ES-I3 (cell line): Measurements from ENCODE around the gene VENTX.
"Not testable (repeated sequence)": the region's sequence is repeated elsewhere in the genome, so short reads cannot be mapped to it uniquely, and the experiment has no call there.

Source experiments
- H3K36me3 ChIP-seq: 2 replicates; pipeline ENCODE4 v1.6.1; 2013; ENCODE audit warnings: mild to moderate bottlenecking, low read length, control low read depth, moderate library complexity; ENCODE audit not compliant: insufficient read depth
- H3K4me1 ChIP-seq: 2 replicates; pipeline ENCODE4 v1.6.1; 2013; ENCODE audit warnings: mild to moderate bottlenecking, control low read depth, low read length; ENCODE audit not compliant: insufficient read depth
- H3K9ac ChIP-seq: 2 replicates; pipeline ENCODE4 v1.6.1; 2013; ENCODE audit warnings: low read depth, mild to moderate bottlenecking, low read length, moderate library complexity
- H3K9me3 ChIP-seq: 2 replicates; pipeline ENCODE4 v1.6.1; 2013; ENCODE audit warnings: mild to moderate bottlenecking, low read length, moderate library complexity; ENCODE audit not compliant: control insufficient read depth, insufficient read depth

Gene VENTX

DNA sequence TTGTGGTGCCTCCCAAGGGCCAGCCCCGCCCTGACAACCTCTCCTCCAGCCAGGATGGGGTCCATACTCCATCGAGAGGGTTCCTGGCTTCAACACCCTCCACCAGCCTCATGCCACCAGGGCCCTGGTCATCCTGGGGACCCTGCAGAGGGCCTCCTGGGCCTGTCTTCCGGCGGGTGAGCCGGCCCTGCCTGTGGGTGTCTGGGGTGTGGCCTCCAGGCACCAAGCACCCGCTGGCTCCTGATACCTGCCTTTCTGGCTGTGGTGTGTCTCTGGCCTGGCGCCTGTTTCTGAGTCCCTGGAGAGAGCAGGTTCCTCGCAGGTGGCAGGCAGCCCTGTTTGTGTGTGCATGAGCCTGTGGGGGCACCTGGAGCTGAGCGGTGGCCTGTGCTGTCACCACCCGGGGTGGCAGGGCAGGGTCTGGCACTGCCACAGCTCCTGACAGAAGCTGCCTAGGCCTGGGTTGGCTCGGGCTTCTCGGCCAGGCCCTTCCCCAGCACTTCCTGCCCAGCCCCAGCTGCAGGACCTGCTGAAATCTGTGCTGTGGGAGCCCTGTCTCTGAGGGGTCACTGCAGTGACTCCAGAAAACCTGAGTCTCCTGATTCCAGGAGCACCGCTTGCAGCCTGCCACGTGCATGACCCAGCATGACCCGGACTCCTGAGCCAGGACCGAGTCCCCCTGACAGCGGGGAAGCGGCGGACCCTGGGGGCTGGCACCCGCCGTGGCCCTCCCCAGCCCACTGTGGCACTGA is 20.6 kb downstream of the VENTX start:
- no peaks in the 10 kb centered on the region for H3K36me3 ChIP-seq
- peaks cover 14% of the 10 kb centered on the region; the same call in 1 of the 2 replicates for H3K4me1 ChIP-seq
- no peaks in the 10 kb centered on the region for H3K9me3 ChIP-seq
- H3K9ac ChIP-seq = no peak overlapping the region; the same call in 1 of the 2 replicates

DNA sequence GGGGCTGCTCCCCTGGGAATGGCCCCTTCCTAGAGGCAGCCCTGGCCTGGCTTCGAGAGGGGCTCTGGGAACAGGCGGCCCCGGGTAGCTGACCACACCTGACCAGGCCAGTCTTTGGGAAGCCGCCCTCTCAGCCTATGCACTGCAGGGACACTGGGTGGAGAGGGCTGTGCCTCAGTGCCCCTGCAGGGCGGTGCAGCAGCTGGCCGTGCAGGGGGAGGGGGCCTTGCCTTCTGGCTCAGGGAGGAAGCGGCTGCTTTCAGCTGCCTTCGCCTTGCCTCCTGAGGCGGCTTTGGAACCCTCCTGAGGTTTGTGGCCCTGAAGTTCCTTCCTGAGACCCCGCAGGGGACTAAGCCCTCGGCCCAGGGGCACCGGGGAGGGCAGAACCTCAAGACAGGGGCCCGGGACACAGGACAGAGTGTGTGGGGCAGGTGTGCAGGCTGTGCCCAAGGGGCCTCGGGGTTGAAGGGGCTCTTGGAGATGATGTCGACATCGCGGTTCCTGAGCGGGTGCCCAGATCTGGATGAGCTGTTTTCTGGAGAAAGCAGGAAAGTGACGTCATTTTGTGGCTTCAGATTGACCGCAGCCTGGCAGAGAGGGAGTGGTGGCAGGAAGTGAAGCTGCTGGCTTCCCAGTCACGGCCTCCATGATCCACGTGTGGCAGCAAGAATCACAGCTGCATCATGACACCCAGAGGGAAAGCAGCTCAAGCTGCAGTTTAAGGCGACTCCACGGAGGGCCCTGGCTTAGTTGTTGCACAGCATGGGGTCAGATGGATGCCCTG is 21.4 kb downstream of the VENTX start:
- no peak overlapping the region for H3K9ac ChIP-seq

DNA sequence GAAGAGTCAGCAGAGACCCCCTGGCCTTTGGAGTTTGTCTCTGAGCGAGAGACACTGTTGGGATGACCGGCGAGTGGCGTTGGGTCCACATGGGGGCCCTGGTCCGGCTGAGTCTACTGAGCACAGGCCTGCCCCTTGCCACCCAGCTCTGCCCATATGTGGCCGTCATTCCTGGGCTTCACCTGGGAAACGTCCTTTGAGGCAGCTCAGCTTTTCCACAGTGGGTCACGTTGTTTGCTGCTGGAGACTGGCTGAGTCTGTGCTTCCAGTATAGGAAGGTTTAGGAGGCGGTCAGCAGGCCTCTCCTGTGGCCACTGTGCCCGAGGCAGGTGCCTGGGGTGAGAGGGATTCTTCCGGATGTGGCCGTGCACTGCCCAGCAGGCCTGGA is 21.9 kb downstream of the VENTX start:
- H3K4me1 ChIP-seq = peaks cover 14% of the 10 kb centered on the region; the same call in 1 of the 2 replicates
- no peaks in the 10 kb centered on the region for H3K36me3 ChIP-seq
- H3K9me3 ChIP-seq = no peaks in the 10 kb centered on the region
- no peak overlapping the region for H3K9ac ChIP-seq

More for the DNA sequence above, 21.4 kb downstream of the VENTX start:
- Histone ChIP-seq H3K4me1 (peaks cover 14% of the 10 kb centered on the region; the same call in 1 of the 2 replicates), H3K9me3 (no peaks in the 10 kb centered on the region), H3K36me3 (no peaks in the 10 kb centered on the region)

DNA sequence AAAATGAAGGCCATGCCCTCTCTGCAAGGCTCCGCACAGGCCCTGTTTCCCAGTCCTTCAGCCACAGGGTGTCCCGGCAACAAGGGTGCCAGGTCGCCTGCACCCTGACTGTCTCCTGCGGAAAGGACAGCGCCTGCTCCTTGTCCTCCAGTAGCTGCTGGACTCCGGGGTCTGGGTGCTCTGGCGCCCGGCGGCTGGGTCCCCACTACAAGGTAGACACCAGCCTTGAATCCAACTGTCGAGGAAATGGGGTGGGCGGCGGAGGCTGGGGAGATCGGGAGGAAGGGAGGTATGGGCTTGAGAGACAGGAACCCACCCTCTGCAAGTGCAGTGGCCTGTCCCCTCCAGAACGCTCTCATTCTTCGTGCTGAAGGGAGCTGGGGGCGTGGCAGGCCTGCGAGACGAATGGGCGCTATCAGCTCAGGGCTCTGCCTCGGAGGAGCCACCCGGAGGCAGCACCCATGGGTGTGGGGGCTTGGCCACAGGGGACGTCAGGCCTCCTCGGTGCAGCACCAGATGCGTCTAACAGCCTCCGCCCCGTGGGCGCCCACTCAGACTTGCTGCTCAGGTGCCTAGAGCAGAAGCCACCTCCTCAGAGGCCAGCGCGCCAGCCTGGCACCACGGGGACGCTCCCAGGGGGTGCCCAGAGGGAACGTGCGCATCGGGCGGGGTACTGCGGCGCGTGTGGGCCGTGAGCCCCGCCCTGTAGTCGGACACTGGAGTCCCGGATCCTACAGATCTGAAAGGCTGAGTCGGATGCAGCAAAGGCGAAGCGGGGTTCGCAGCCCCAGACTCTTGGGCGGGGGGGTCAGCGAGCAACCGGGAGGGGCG is 23.5 kb downstream of the VENTX start:
- Histone ChIP-seq H3K9me3 (no peaks in the 10 kb centered on the region), H3K4me1 (peaks cover 14% of the 10 kb centered on the region; the same call in 1 of the 2 replicates), H3K9ac (peak overlapping the region; percentile 37), H3K36me3 (no peaks in the 10 kb centered on the region; the same call in 1 of the 2 replicates)

DNA sequence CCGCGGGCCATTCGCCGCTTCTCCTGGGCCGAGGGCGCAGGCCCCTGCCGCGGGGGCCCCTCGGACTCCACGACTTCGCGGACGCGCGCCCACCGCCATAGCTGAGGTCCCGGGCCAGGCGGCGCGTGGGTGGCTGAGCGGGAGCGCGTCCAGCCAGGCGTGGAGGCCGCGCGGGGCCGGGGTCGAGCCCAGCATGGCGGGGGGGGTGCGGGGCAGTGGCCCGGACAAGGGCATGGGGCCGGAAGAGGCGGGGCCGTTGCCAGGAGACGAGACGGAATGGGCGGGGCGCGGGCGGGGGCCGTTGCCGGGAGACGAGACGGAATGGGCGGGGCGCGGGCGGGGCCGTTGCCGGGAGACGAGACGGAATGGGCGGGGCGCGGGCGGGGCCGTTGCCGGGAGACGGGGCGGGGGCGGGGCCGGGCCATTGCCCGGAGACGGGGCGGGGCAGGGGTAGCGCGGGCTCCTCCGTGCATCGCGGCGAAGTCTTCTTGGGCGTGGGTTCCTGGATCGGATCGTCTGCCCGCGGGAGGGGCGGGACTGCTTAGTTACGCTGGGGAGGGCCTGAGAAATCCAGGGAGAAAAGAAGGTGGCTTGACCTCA is 24.2 kb downstream of the VENTX start:
- Histone ChIP-seq H3K9ac (peak overlapping the region; percentile 40; the same call in 1 of the 2 replicates), H3K9me3 (no peaks in the 10 kb centered on the region), H3K36me3 (no peaks in the 10 kb centered on the region; the same call in 1 of the 2 replicates), H3K4me1 (peaks cover 14% of the 10 kb centered on the region; the same call in 1 of the 2 replicates)

DNA sequence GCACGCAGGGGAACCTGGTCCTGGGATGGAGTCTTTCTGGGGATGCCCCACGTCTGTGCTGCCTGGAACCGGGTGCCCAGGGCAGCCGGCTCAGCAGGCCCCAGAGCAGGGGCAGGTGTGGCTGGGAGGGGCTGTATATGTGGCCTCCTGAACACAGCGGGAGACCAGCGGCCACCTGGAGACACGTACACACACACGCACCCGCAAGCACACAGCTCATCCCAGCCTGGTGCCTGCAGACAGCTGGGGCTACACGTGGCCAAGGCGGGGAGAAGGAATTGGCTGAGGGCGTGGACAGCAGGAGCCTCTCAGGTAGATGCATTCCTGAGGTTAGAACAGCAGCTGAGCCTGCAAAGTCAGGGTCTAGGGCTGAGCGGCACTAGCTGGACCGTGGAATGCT is 25.0 kb downstream of the VENTX start:
- Histone ChIP-seq H3K9ac (peak overlapping the region; percentile 40; the same call in 1 of the 2 replicates), H3K4me1 (peaks cover 14% of the 10 kb centered on the region; the same call in 1 of the 2 replicates), H3K36me3 (no peaks in the 10 kb centered on the region; the same call in 1 of the 2 replicates), H3K9me3 (no peaks in the 10 kb centered on the region)

DNA sequence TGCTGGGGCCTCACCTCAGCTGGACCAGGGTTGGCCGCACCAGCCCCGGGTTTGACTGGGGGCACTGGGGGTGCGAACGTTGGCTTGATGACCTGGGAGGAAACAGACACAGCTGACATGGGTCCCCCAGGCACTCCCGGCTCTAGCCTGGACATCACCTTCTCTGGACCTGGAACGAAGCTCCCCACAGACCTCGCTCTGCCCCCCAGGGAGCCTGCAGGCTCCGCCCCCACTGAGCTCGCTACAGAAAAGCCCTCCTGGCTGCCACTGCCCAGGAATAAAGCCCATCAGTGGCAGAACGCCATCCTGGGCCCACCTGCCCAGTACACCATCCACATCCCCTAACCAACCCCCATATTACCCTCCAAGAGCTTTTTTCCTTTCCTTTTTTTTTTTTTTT is 26.0 kb downstream of the VENTX start:
- peaks cover 8% of the 10 kb centered on the region; the same call in 1 of the 2 replicates for H3K4me1 ChIP-seq
- H3K9ac ChIP-seq = no peak overlapping the region
- H3K36me3 ChIP-seq = no peaks in the 10 kb centered on the region; the same call in 1 of the 2 replicates
- H3K9me3 ChIP-seq = no peaks in the 10 kb centered on the region

DNA sequence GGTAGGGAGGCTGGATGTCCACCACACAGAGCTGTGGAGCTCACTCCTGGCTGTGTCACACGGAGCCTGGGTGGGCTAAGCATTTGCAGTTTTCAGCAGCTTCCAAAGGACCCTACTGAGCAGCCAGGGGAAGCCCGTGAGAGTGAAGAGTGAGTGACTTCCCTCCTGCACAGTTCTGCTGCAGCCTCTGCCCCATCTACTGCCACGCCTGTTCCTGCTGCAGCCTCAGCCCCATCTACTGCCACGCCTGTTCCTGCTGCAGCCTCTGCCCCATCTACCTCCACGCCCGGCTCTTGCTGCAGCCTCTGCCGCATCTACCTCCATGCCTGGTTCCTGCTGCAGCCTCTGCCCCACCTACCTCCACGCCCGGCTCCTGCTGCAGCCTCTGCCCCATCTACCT is 26.8 kb downstream of the VENTX start:
- no peak overlapping the region for H3K9ac ChIP-seq
- no peaks in the 10 kb centered on the region for H3K9me3 ChIP-seq
- H3K36me3 ChIP-seq = no peaks in the 10 kb centered on the region; the same call in 1 of the 2 replicates
- H3K4me1 ChIP-seq = peaks cover 8% of the 10 kb centered on the region; the same call in 1 of the 2 replicates

DNA sequence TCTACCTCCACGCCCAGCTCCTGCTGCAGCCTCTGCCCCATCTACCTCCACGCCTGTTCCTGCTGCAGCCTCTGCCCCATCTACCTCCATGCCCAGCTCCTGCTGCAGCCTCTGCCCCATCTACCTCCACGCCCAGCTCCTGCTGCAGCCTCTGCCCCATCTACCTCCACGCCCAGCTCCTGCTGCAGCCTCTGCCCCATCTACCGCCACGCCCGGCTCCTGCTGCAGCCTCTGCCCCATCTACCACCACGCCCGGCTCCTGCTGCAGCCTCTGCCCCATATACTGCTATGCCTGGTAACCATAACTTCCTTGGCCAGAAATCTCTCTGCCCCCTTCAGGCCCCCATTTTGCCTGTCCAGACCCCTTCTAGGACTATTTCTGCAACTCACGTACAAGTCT is 27.4 kb downstream of the VENTX start:
- H3K4me1 ChIP-seq, H3K36me3 ChIP-seq: not testable (repeated sequence)

DNA sequence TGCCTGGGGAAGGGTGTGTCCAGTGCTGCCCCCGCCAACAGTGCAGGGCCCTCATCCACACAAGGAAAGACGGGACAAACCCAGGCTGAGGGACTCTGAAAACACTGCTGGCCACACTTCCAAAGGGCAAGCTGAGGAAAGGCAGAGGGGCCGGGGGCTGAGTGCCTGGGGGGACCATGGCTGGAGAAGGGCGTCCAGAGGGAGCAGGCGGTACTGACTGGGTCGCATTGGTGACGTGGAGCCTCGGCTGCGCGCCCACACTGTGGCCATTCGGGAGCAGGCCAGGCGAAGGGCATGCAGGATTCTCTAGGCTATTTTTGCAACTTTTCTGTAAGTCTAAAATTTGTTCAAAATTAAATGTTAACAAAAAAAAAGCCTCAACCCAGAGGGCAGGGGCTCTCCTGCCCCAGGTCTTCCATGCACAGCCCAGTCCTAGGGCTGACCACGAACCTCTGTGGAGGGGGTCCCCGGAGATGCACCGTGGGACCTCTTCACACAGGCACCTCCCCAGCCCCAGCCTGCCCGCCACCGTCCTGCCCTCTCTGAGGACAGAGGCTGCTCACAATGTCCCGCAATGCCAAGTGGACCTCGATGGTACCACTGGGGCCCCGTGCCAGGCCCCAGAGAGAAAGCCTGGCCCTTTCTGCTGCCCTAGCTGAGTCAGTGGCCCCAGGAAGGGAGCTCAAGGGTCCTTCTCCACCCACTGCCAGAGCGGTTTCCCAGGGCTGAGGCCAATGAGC is 28.6 kb downstream of the VENTX start:
- Histone ChIP-seq H3K4me1 (peaks cover 5% of the 10 kb centered on the region; the same call in 1 of the 2 replicates), H3K9me3 (no peaks in the 10 kb centered on the region), H3K9ac (no peak overlapping the region), H3K36me3 (no peaks in the 10 kb centered on the region; the same call in 1 of the 2 replicates)

More for the DNA sequence above, 27.4 kb downstream of the VENTX start:
- not testable (repeated sequence) for H3K9ac ChIP-seq, H3K9me3 ChIP-seq

DNA sequence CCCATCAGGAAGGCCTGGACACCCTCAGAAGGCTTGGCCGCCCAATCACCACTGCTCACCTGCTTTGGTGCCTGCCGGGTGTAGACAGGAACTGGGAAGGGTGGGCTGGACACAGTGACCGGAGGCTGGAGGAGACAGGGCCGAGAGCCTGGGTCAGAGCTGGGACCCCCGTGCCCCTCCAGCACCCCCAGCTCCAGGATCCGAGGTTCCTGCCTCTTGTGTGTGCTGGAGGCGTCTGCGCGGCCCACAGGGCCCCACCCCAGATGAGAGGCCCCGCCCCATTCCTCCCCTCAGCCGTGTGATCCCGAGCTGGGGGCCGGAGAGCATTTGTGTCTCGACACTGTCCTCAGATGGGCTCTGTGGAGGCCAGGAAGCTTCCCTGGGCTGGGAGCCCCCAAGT is 29.6 kb downstream of the VENTX start:
- H3K9me3 ChIP-seq = no peaks in the 10 kb centered on the region
- H3K36me3 ChIP-seq = no peaks in the 10 kb centered on the region; the same call in 1 of the 2 replicates
- peaks cover 3% of the 10 kb centered on the region; the same call in 1 of the 2 replicates for H3K4me1 ChIP-seq
- H3K9ac ChIP-seq = no peak overlapping the region

DNA sequence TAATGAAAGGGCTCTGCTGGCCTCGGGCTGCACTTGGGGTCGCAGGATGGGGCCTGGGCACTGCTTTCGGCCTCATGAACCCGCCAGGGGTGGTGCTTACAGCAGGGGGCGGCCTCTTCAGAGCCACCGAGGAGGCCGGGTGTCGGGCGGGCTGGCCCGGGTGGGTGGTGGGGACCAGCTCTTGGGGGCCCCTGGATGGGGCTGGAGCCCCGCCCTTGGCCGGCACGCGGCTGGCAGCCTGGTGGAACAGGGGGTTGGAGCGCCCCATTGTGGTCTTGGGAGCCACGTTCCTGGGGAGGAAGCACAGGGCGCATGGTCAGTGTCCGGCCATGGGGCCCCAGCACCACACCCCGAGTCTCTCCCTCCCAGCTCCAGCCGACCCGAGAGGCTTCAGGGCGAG is 30.2 kb downstream of the VENTX start:
- Histone ChIP-seq H3K9me3 (no peaks in the 10 kb centered on the region), H3K9ac (no peak overlapping the region), H3K4me1 (no peaks in the 10 kb centered on the region), H3K36me3 (no peaks in the 10 kb centered on the region; the same call in 1 of the 2 replicates)

DNA sequence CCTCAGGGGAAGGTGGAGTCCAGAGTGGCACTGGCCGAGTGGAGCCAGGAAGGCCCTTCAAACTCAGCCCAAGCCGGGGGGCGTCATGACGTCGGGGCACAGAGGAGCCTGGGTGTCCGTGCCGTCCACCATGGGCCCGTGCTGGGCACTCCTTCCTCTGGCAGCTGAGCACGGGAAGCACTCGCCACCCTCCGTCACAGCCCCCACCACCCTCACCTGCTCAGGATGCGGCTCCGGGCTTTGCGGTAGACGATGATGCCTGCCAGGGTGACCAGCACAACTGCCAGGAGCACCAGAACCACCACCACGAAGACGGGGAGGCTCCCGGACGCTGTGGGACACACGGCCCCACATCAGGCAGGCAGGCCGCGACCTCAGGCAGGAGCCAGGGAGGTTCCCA is 30.9 kb downstream of the VENTX start:
- Histone ChIP-seq H3K9me3 (no peaks in the 10 kb centered on the region), H3K9ac (no peak overlapping the region), H3K4me1 (no peaks in the 10 kb centered on the region), H3K36me3 (no peaks in the 10 kb centered on the region; the same call in 1 of the 2 replicates)
